HG03196 (cell line): ENCODE measurements around the gene CFAP99.
"Not testable (repeated sequence)": the region's sequence is repeated elsewhere in the genome, so short reads cannot be mapped to it uniquely, and the experiment has no call there.

Experiments
- ATAC-seq: cut with Tn5 transposase; IDR thresholded peaks from one replicate; pipeline ENCODE4 v1.9.1; 2021; ENCODE audit not compliant: unreplicated experiment

CFAP99 gene

DNA sequence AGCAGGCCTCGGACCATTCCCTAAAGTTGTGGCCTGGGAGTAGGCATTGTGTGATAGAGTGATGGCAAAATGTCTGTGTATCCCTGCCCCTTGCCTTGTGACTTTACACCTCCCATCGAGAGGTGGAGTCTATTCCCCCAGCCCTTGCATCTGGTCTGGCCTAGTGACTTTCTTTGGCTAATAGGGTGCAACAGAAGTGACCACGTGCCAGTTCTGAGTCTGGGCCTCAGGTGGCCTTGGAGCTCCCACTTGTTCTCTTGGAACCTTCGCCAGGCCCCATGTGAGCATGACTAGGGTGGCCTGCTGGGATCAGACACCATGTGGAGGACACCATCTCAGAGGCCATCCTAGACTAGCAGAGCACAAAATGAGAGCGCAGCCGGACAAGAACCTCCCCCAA is 46.3 kb downstream of the CFAP99 start:
- ATAC-seq: no peak

GRCh38 chr4:2465544-2465943 is 46.8 kb downstream of the CFAP99 start:
- not testable (repeated sequence) for ATAC-seq

DNA sequence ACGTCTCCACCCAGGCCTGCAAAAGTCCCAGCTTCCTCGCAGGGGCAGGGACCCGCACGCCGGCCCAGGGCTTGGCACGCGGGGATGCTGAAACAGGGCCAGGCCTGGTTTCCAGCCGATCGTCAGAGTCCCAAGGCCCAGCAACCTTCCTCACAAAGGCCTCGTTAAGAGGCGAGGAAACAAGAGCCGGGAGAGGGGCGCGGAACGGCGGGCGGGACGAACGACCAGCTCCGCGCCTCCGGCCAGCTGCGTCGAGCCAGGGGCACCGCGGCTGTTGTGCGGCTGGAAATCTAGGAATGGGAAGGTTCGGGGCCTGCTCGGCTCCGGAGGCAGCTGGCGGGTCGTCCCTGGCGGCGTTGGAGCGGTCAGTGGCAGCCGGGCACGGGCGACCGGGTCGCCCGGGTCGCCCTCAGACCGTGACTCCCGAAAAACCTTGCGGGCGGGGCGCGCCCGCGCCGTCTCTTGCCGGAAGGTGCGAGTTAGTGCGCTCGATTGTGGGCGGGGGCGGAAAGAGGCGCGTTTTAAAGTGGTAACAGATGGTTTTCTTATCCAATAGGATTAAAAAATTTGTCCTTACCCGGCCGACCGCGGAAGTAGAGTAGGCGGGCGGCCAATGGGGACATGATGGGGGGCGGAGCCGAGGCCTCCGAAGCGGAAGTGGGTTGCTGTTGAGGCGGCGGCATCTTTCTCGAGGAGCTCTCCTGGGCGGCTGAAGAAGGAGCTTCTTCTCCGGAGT is 49.9 kb downstream of the CFAP99 start, which contains the start of gene RNF4:
Gene RNF4 (plus strand): TSS at position 651 of the 736 bp plus-strand sequence. CDS start 21,388 bp downstream, outside the sequence.
- ATAC-seq: peak; percentile 77

GRCh38 chr4:2469192-2469984 is 50.6 kb downstream of the CFAP99 start:
- ATAC-seq: peak; percentile 54

DNA sequence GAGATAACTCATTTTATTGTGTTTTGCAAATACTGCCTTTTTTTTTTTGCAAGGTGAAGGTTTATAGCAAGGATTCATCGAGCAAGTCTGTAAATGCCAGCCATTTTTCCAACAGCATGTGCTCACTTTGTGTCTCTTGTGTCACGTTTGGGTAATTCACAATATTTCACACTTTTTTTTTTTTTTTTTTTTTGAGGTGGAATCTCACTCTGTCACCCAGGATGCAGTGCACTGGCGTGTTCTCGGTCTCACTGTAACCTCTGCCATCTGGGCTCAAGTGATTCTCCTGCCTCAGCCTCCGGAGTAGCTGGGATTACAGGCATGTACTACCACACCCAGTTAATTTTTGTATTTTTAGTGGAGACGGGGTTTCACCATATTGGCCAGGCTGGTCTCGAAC is 52.0 kb downstream of the CFAP99 start:
- ATAC-seq: no peak

- ATAC-seq: no peak
Observed at GRCh38 chr4:2472187-2472586, 53.4 kb downstream of the CFAP99 start.

DNA sequence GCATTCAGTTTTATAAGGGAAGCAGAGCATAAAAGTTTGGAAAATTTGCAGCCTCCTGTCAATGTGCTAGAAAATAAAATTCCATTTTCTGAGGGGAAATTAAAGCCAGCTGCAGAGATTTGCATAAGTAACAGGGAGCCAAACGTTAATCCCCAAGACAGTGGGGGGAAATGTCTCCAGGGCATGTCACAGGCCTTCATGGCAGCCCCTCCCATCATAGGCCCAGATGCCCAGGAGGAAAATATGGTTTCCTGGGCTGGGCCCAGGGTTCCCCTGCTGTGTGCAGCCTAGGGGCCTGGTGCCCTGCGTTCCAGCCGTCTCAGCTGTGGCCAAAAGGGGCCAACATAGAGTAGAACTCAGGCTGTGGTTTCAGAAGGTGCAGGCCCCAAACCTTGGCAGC is 59.5 kb downstream of the CFAP99 start:
- no peak for ATAC-seq

- no peak for ATAC-seq
Observed at GRCh38 chr4:2480649-2481048, 61.9 kb downstream of the CFAP99 start.

GRCh38 chr4:2482192-2482591 is 63.4 kb downstream of the CFAP99 start:
- no peak for ATAC-seq

- ATAC-seq: no peak
Observed at GRCh38 chr4:2482693-2483092, 63.9 kb downstream of the CFAP99 start.

- no peak for ATAC-seq
Observed at GRCh38 chr4:2483237-2483636, 64.5 kb downstream of the CFAP99 start.

GRCh38 chr4:2484185-2484584 is 65.4 kb downstream of the CFAP99 start:
- ATAC-seq: no peak

DNA sequence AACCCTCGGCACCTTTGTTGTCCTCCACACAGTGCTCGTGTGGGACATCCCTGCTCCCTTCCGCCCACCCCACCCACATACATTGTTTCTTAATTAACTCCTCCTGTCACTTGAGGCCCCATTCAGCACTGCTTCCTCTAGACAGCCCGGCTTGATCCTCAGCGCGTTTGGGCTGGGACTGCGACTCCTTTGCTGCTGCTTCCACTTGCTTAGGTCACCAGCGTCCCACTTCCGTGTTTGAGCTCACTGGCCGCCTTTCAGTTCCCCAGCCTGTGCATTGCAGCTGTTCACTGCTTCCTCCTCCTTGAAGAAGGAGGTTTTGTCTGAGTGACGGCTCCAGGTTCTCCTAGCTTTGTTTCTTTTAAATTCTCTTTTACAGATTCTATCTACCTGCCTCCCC is 66.2 kb downstream of the CFAP99 start:
- peak; percentile 59 for ATAC-seq

DNA sequence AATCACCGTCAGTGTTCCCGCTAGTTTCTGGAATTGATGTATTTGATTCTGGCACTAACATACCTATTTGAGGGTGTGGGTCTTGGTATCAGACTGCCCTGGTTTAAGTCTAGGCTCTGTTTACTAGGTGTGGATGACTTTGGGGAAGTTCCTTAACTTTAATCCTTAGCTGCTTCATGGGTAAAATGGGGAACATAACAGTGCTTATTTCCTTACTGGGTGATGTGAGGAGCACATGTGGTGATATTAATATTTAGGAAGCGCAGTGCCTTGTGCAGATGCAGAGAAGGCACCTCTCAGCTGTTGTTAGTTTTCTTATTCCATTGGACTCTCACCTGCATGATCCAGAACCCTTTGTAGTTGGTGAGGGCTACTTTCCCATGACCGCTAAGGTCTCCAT is 67.2 kb downstream of the CFAP99 start:
- no peak for ATAC-seq

DNA sequence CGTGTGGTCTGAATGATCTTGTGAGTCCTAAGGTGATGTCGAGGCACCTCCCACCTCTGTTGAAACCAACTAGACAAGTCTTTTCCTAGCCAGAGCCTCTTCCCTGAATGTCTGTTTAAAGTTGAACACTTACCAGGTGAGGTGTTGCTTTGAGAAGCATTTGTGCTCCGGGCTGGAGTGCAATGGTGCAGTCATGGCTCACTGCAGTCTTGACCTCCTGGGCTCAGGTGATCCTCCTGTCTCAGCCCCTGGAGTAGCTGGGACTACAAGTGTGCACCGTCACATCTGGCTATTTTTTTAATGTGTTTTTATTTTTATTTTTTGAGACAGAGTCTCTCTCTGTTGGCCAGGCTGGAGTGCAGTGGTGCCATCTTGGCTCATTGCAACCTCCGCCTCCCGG is 68.2 kb downstream of the CFAP99 start:
- ATAC-seq: no peak

DNA sequence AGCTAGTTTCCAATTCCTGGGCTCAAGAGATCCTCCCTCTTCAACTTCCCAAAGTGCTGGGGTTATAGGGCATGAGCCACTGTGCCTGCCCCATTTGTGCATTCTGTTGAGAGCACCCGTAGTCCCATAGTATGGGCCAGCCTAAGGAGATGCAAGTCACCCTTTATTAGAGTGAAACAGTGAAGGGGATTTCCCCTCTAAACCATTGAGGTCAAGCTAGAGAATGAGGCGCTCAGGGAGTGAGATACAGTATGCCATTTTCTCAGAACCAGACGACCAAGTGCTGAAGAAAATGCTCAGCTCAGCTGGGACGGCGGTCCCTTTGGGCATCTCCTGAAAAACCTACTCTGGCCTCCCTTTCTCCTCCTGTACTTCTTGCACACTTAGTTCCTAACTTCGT is 68.9 kb downstream of the CFAP99 start:
- peak; percentile 52 for ATAC-seq

DNA sequence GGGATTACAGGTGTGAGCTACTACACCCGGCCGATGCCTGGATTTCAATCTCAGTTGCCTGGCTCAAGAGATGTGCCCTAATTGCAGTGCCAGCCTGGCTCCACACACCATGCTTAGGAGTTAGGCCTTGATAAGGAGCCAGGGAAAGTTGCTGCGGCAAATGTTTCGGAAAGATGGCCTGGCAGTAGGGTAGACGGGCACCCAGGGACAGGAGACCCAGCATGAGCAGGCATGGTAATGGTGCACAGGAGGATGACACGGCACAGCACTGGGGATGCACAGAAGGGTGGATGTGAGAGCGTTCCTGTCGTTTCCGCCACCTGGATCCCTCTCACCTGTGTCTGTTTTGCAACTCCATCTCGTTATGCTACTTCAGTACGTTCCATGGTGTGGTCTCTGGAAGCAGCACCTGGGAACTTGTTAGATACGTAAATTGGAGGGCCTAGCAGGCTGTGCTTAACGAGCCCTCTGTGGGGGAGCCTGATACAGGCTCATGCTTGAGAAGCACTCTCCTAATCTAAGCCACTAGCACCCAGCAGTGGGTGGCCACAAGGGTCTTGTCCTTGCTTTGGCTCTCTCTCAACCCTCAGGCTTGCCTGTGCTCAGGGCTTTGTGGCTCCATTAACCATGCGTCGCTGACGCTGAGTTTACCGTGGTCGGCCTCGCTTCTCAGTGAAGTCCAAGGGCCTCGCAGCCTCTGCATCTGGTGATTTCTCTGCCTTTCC is 70.5 kb downstream of the CFAP99 start:
- no peak for ATAC-seq

GRCh38 chr4:2489841-2490552 is 71.2 kb downstream of the CFAP99 start:
- ATAC-seq: no peak

DNA sequence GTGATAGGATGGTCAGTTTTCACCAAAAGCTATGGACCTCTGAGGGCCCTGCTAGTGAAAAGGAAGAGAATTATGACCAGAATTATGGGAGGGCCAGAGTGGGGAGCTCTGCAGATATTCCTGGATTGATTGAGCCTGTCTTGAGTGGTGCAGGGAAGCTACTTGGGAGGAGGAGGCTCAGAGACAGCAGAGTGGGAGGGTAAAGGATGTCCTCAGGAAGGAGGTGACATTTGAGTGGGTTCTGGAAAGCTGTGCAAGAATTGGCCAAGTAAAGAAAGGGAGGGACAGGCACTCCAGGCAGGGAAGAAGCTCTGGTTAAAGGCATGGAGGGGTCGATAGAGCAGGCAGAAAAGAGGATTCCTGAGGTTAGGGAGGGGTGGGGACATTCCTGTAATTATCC is 74.2 kb downstream of the CFAP99 start:
- no peak for ATAC-seq

DNA sequence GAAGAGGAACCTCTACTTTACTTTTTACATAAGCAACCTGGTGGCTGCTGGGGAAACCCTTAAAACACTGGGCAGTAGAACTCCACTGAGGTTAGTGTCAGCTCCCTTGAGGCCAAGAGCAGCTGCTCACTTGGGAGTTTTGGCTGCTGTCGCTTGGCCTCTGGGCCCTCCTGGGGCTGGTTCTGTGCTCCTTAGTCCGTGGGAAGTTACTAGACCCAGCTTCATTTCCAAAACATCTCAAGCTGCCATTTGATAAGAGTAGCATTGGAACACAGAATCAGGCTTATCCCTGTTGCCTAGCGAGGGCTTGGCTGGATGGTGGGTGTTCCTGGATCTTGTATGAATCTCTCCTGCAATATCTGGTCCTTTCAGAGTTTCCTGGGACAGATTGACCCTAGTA is 76.2 kb downstream of the CFAP99 start:
- ATAC-seq: no peak

DNA sequence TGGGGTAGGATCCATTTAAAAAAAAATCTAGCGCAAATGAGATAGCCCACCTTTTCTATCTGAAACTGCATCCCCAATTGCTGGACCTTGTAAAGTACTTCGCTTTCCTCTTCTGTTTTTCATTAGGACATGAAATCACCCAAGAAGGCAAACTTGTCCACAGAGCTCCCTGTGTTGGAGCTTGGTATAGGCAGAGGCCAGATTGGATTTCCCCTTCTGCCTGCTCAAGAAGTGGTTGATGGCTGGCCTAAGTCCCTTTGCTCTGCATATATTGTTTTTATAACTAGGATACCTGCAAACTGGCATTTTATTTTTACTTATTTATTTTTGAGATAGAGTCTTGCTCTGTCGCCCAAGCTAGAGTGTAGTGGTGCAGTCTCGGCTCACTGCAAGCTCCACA is 78.6 kb downstream of the CFAP99 start:
- no peak for ATAC-seq
